Body of pancreas (tissue), 4 donors: ENCODE data around the gene STRA6. TPM values are rescaled to one million over a fixed set of nuclear protein-coding genes. Genes with fewer than 3 reads are reported as not detected.

Source experiments
- ATAC-seq: fragments of 150-250 bp; one replicate; pipeline ENCODE4 v1.9.1; 2016
- DNase-seq, 4 donors: peaks; one replicate each; pipeline ENCODE4 v3.0.0-alpha.2; 2019
- H3K27ac ChIP-seq, 4 donors: fragments of 200-600 bp; sonication (generic); 1 replicate in 3 of 4; 2 replicates in 1 of 4; pipeline versions ENCODE4 v1.5.1 to v1.6.1; 2016 to 2019; ENCODE audit warnings: mild to moderate bottlenecking in 1 of 4, mixed read lengths in 1 of 4, moderate library complexity in 1 of 4
- H3K27me3 ChIP-seq, 2 donors: fragments of 200-600 bp; sonication (generic); one replicate each; pipeline ENCODE4 v1.6.0; 2016; ENCODE audit warnings: mild to moderate bottlenecking in 1 of 2
- H3K36me3 ChIP-seq, 2 donors: fragments of 200-600 bp; sonication (generic); replicated peaks in 1 of 2; 2 replicates each; pipeline ENCODE4 v1.5.1; 2016; ENCODE audit warnings: low read depth in 2 of 2; ENCODE audit not compliant: insufficient read depth in 1 of 2
- H3K4me1 ChIP-seq: fragments of 200-600 bp; sonication (generic); one replicate; pipeline ENCODE4 v1.6.0; 2016
- H3K4me3 ChIP-seq, 2 donors: fragments of 200-600 bp; sonication (generic); 1 replicate in 1 of 2; 2 replicates in 1 of 2; pipeline ENCODE4 v1.5.1; 2016 to 2019
- H3K9me3 ChIP-seq, 3 donors: fragments of 200-600 bp; sonication (generic); 1 replicate in 2 of 3; 2 replicates in 1 of 3; pipeline ENCODE4 v1.5.1; 2016
- CTCF ChIP-seq, 7 experiments: fragments of 450-650 bp in 4 of 7; fragments of 200-600 bp in 3 of 7; sonication (generic) in 3 of 7; IDR thresholded peaks; one replicate each; pipeline ENCODE4 v1.5.1; 2016 to 2019; ENCODE audit warnings: antibody characterized with exemption in 7 of 7
- POLR2A ChIP-seq, 3 donors: fragments of 450-650 bp; IDR thresholded peaks; one replicate each; pipeline ENCODE4 v1.6.1; 2016; ENCODE audit warnings: antibody characterized with exemption in 3 of 3, mild to moderate bottlenecking in 2 of 3
- WGBS, 2 donors: methylation state at CpG; one replicate each; pipeline ENCODE4 v1.1.5; 2017; 5-methylcytosine and 5-hydroxymethylcytosine counted together
- intact Hi-C: fragments of 100-400 bp; cut with DNase I; formaldehyde crosslinking; loops from one replicate; pipeline ENCODE4 v1.15.1; 2023
- total RNA-seq, 2 donors: library from RNA; depleted of rRNA; stranded (reverse); fragments of >200 nt; gene quantifications; one replicate each; pipeline ENCODE4 v1.1.0, GENCODE V29; 2016

The STRA6 gene
- total RNA-seq, 2 donors from 2014 or later, result not detected

- no peak overlapping the region for H3K27ac ChIP-seq
- H3K4me1 ChIP-seq, result peaks cover 26% of the 10 kb centered on the region
- TF ChIP-seq CTCF (IDR thresholded peaks at IDR 0.05) (no peak), POLR2A (IDR thresholded peaks at IDR 0.05) (no peak)
- DNase-seq (no peak), ATAC-seq (no peak)
- H3K36me3 ChIP-seq, result no peaks in the 10 kb centered on the region
- WGBS, 2 donors, result 10% methylated on average over 8 to 26 of the region's 36 CpGs
- H3K9me3 ChIP-seq, result no peaks in the 10 kb centered on the region
- no peak overlapping the region for H3K4me3 ChIP-seq
- peaks cover 0 to 7% of the 10 kb centered on the region in 2 donors for H3K27me3 ChIP-seq
- intact Hi-C loops, result no loop called here
Measured at GRCh38 chr15:74245342-74245931, 42.9 kb upstream of the STRA6 start.

- intact Hi-C loops, result no loop called here
- ATAC-seq, result no peak
- 52 to 64% methylated on average over 3 to 4 of the region's 4 CpGs for WGBS, 2 donors
Measured at GRCh38 chr15:74244822-74245341, 42.3 kb upstream of the STRA6 start.

GRCh38 chr15:74243431-74243830 lies 40.8 kb upstream of the STRA6 start:
- WGBS, 2 donors, result 83 to 90% methylated on average over 7 of the region's 7 CpGs
- ATAC-seq (no peak), DNase-seq (no peak)
- Histone ChIP-seq H3K4me1 (peaks cover 35% of the 10 kb centered on the region), H3K27ac (no peak overlapping the region), H3K4me3 (no peak overlapping the region), H3K27me3 (peaks cover 0 to 7% of the 10 kb centered on the region in 2 donors), H3K36me3 (no peaks in the 10 kb centered on the region), H3K9me3 (no peaks in the 10 kb centered on the region)
- intact Hi-C loops, result no loop called here
- no peak for TF ChIP-seq POLR2A (IDR thresholded peaks at IDR 0.05)
- TF ChIP-seq CTCF (IDR thresholded peaks at IDR 0.05), result no peak

More at GRCh38 chr15:74244822-74245341, 42.3 kb upstream of the STRA6 start:
- Histone ChIP-seq H3K36me3 (no peaks in the 10 kb centered on the region), H3K27me3 (peaks cover 0 to 7% of the 10 kb centered on the region in 2 donors), H3K4me3 (no peak overlapping the region), H3K27ac (no peak overlapping the region), H3K4me1 (peaks cover 28% of the 10 kb centered on the region), H3K9me3 (no peaks in the 10 kb centered on the region)
- no peak for DNase-seq
- TF ChIP-seq CTCF (IDR thresholded peaks at IDR 0.05), result no peak

GRCh38 chr15:74242441-74243185 lies 40.0 kb upstream of the STRA6 start:
- H3K4me1 ChIP-seq, result peaks cover 35% of the 10 kb centered on the region
- DNase-seq, result peak; percentile 31 to 64 (median 43)
- intact Hi-C loops, result no loop called here
- H3K4me3 ChIP-seq, result no peak overlapping the region
- TF ChIP-seq POLR2A (IDR thresholded peaks at IDR 0.05) (no peak), CTCF (IDR thresholded peaks at IDR 0.05) (no peak)
- no peaks in the 10 kb centered on the region for H3K36me3 ChIP-seq
- ATAC-seq, result no peak
- WGBS, 2 donors, result 58 to 76% methylated on average over 7 to 11 of the region's 11 CpGs
- peaks cover 0 to 7% of the 10 kb centered on the region in 2 donors for H3K27me3 ChIP-seq
- H3K27ac ChIP-seq, result peak overlapping the region in 1 of 4 donors; percentile 13
- H3K9me3 ChIP-seq, result no peaks in the 10 kb centered on the region
